Kidney epithelial cell (primary cell): ENCODE data around the gene CNTROB. TPM values are rescaled to one million over a fixed set of nuclear protein-coding genes. Genes with fewer than 3 reads are reported as not detected.

Experiments used
- DNase-seq: peaks from one replicate; pipeline ENCODE4 v3.0.0-alpha.2; 2010; ENCODE audit warnings: low read depth
- H3K27me3 ChIP-seq: 2 replicates; pipeline ENCODE4 v1.6.0; 2011; ENCODE audit warnings: low read length; ENCODE audit not compliant: control insufficient read depth, insufficient read depth
- H3K36me3 ChIP-seq: 2 replicates; pipeline ENCODE4 v1.5.1; 2011; ENCODE audit warnings: low read length; ENCODE audit not compliant: control insufficient read depth, insufficient read depth
- H3K4me3 ChIP-seq: 2 replicates; pipeline ENCODE4 v1.5.1; 2011; ENCODE audit warnings: low read depth, mild to moderate bottlenecking, control low read depth, low read length
- CTCF ChIP-seq: IDR thresholded peaks from 2 replicates; pipeline ENCODE4 v1.5.1; 2011; ENCODE audit warnings: mild to moderate bottlenecking, moderate library complexity, low read length, control low read depth, inconsistent platforms; ENCODE audit not compliant: insufficient read depth, poor library complexity, severe bottlenecking
- total RNA-seq: library from RNA; depleted of rRNA; stranded (reverse); fragments of >200 nt; gene quantifications from 2 replicates; pipeline ENCODE4 v1.2.3, GENCODE V29; 2015

The CNTROB gene
- total RNA-seq, 1 donor from 2014 or later, result 20.1 TPM

DNA sequence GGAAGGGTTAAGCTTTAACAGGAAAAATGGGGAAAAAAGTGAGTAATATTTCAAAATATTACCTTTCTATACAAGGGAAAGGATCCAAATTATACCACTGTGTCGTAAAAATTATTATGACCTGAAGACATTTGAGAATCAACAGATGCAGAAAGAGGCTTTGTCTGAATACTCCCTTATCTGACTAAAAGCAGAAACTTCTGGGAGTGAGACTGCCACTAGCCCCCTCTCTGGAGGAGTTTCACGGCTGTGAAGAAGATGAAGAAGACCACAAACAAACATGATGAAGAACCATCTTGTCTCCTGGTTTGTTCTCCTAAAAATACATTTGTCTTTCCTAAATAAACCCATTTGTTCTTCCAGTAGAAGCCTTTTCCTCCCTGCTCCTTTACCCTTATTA is 29.4 kb downstream of the CNTROB start:
- TF ChIP-seq CTCF, result no peak
- Histone ChIP-seq H3K4me3 (no peak overlapping the region), H3K27me3 (no peaks in the 10 kb centered on the region), H3K36me3 (no peaks in the 10 kb centered on the region)
- DNase-seq, result no peak

GRCh38 chr17:7967751-7968150 is 35.7 kb downstream of the CNTROB start:
- DNase-seq, result no peak
- Histone ChIP-seq H3K27me3 (no peaks in the 10 kb centered on the region), H3K36me3 (no peaks in the 10 kb centered on the region), H3K4me3 (no peak overlapping the region)
- no peak for TF ChIP-seq CTCF

- no peak for TF ChIP-seq CTCF
- DNase-seq, result no peak
- Histone ChIP-seq H3K36me3 (no peaks in the 10 kb centered on the region), H3K4me3 (no peak overlapping the region), H3K27me3 (no peaks in the 10 kb centered on the region)
Observed at GRCh38 chr17:7969433-7969832, 37.4 kb downstream of the CNTROB start.

DNA sequence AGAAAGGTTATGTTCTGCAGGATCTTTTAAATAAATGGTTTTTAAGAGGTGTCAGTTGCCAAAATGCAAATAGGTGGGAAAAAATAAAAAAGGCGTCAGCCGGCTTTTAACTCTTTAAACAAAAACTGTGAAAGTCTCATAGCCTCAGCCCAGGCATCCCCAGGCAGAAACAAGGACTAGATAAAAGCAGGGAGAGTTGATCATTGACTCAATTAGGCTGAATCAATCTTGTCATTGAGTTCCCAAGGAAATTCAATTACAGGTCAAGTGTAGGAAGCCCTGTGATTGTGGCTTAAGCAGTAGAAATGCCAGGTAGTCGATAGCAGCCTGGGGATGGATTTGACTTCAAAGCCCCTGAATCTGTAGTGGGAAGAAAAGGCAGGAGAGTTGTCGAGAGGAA is 39.6 kb downstream of the CNTROB start:
- Histone ChIP-seq H3K36me3 (no peaks in the 10 kb centered on the region), H3K4me3 (no peak overlapping the region), H3K27me3 (no peaks in the 10 kb centered on the region)
- TF ChIP-seq CTCF, result no peak
- DNase-seq, result no peak

- TF ChIP-seq CTCF, result no peak
- no peak for DNase-seq
- Histone ChIP-seq H3K36me3 (no peaks in the 10 kb centered on the region), H3K4me3 (no peak overlapping the region), H3K27me3 (no peaks in the 10 kb centered on the region)
Observed at GRCh38 chr17:7972131-7972785, 40.3 kb downstream of the CNTROB start.

- no peaks in the 10 kb centered on the region for H3K27me3 ChIP-seq
- no peak for DNase-seq
- no peak overlapping the region for H3K4me3 ChIP-seq
- TF ChIP-seq CTCF, result no peak
- no peaks in the 10 kb centered on the region for H3K36me3 ChIP-seq
Observed at GRCh38 chr17:7974638-7975131, 42.7 kb downstream of the CNTROB start.
